Dedifferentiated amniotic fluid mesenchymal stem cell (primary cell): ENCODE measurements around the gene TIFAB.

Source experiments
- DNase-seq: peaks from one replicate; pipeline ENCODE4 v3.0.0-alpha.2; 2016; ENCODE audit errors: extremely low spot score

TIFAB gene

GRCh38 chr5:135425641-135426040, 26.5 kb downstream of the TIFAB start:
- no peak for DNase-seq

- DNase-seq = no peak
Observed at GRCh38 chr5:135423846-135424168, 28.3 kb downstream of the TIFAB start.

- no peak for DNase-seq
Observed at GRCh38 chr5:135423146-135423845, 28.9 kb downstream of the TIFAB start.

GRCh38 chr5:135422419-135422818, 29.7 kb downstream of the TIFAB start:
- DNase-seq = no peak

GRCh38 chr5:135417083-135417482, 35.1 kb downstream of the TIFAB start:
- no peak for DNase-seq

GRCh38 chr5:135405082-135405481, 47.1 kb downstream of the TIFAB start:
- no peak for DNase-seq

- DNase-seq = no peak
Observed at GRCh38 chr5:135402031-135402430, 50.1 kb downstream of the TIFAB start.

GRCh38 chr5:135400866-135401265, 51.3 kb downstream of the TIFAB start:
- DNase-seq = no peak

GRCh38 chr5:135399794-135400542, 52.2 kb downstream of the TIFAB start:
- DNase-seq = no peak

GRCh38 chr5:135398855-135399793, 53.0 kb downstream of the TIFAB start, which contains the start of gene MACROH2A1:
MACROH2A1 (minus strand) TSS chr5:135399231; CDS start chr5:135389093, 10,138 bp downstream.
- peak; percentile 78 for DNase-seq

GRCh38 chr5:135398160-135398854, 53.8 kb downstream of the TIFAB start:
- no peak for DNase-seq
